ENCODE measurements around the gene IGSF6.
"Not testable (repeated sequence)": the region's sequence is repeated elsewhere in the genome, so short reads cannot be mapped to it uniquely, and the experiment has no call there.

Gene IGSF6

DNA sequence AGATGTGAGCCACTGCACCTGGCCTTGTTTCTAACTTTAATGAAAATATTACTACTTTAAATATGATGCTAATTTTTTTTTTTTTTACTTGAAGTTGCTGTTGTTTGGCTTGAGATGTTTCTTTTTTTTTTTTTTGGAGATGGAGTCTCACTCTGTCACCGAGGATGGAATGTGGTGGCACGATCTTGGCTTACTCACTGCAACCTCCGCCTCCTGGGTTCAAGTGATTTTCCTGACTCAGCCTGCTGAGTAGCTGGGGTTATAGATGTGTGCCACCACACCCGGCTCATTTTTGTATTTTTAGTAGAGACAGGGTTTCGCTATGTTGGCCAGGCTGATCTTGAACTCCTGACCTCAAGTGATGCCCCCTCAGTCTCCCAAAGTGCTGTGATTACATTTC, 23.6 kb downstream of the IGSF6 start:
- peak; percentile 50 for DNase-seq (ENCODE audit: low spot score)

DNA sequence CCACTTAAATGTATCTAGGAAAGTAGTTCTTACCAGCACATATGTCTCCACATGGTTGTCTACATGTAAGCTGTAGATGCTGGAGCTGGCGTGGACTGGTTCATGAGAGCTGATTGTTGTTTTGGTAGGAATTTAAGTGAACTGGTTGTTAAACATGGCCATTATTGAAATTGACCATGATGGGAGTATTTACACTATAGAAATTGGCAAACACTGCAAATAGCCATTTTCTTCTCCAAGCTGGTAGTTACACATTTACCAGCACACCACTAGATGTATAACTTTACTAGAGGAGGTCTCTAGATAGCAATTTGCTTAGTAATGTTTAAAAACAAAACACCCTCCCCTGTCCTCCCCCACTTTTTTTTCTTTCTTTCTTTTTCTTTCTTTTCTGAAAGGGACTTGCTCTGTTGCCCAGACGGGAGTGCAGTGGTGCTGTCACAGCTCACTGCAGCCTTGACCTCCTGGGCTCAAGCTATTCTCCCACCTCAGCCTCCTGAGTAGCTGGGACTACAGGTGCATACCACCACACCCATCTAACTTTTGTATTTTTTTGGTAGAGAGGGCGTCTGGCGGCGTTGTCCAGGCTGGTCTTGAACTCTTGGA, 24.2 kb downstream of the IGSF6 start:
- DNase-seq (ENCODE audit: low spot score), result peak; percentile 60

DNA sequence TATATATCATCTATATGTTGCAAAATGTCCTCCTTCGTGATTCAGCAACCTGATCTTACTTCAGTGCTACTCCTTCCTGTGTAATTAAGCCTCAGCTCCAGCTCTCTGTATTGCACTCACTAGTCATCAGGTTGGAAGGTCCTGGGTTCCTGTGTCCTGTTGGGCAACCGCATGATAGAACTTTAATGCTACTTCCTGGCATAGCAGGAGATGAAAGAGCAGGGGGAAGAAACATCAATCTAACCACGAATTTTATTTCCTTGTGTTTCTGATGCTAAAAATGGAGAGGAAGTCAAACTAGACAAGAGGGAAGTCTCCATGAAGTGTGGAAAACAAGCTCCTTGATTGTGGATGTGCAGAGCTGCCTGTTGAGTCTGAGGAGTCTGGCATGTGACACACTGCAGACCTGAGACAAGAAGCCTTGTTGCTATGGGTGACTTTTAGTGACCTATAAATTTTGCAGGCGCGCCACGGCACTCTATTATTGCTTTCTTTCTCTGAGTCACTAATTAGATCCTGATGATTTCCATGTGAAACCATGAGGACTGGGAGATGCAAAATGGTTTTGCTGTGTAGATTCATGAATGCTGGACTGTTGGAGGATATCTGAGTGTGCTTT, 25.6 kb downstream of the IGSF6 start:
- DNase-seq (ENCODE audit: low spot score), result peak; percentile 90

DNA sequence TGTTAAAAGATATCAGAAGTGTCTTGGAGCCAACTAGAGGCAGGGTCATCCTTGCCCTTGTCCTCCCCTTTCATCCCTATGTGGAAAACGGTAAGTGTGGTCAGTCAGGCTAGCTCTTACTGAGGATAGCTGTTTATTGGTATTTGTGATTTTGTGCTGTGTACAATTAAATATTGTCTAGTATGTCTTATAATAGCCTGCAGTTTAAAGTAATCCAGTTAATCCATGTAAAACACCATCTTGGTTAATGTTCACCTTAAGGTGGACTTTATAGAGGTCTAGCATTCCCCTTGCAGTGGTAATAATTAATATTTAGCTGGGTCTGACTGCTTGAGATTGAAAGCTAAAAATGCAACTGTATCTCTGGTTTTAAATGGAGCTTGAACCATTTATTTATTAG, 27.4 kb downstream of the IGSF6 start:
- DNase-seq (ENCODE audit: low spot score), result peak; percentile 66

DNA sequence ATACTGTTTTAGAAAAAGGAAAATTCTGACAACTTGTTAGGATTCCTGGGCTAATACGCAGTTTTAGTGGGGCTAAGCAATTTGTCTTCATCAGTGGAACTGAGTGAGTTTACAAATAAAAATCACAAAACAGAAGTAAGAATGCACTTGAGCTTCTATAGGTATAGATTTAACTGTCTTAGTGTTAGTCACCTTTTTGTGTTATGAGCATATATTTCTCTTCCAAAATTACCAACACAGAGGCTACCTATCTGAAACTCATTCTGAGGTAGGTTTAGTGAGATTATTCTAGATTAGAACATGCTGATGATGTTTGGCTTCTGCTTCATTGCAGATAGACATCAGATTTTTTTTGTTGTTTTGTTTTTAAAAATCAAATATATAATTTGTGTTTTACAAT, 29.9 kb downstream of the IGSF6 start:
- DNase-seq (ENCODE audit: low spot score), result no peak

DNA sequence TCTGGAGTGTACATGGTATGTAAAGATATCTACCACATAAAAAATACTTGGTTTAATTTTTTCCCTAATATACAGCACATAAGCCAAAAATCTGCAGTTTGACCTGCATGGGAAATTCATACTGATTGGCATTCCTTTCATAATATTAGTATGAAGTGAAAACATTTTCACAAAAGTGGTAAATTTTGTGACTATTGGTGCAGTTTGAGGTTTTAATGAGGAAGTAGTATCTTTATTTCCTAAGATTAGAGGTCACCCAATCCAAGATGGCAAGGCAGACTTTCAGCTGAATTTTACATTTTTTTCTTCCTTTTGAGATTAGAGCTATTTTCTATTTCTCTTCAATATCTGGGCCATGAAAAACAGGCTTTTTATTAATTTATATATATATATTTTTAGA, 31.8 kb downstream of the IGSF6 start:
- no peak for DNase-seq (ENCODE audit: low spot score)

DNA sequence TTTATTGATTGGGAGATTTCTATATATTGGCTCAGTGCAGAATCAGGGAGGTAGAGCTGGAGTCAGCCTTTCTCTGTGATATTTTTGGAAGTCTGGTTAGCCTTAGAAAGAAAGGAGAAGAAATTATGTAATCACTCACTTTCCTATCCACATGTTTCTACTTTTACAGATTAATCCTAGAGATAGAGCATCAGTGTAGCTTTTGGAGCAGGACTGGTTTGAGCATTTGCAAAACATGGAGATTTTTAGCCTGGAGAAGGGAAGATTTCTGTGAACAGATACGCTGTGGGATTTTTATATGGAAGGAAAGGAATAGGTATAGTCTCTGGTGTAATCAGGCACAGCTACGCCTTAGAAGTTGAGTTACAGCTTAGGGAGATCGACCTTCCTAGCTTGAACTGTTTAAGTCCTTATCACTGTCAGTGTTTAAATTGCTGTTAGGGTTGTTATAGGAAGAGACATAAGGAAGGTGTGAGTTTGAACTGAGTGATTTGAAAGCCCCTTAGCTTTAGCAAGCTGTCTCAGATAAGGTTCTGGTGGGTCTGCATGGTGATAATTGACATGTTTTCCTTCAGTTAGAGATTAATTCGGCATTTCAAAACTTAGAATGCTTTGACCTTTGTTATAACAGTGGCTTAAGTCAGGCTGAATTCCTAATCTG, 32.5 kb downstream of the IGSF6 start:
- DNase-seq (ENCODE audit: low spot score), result no peak

DNA sequence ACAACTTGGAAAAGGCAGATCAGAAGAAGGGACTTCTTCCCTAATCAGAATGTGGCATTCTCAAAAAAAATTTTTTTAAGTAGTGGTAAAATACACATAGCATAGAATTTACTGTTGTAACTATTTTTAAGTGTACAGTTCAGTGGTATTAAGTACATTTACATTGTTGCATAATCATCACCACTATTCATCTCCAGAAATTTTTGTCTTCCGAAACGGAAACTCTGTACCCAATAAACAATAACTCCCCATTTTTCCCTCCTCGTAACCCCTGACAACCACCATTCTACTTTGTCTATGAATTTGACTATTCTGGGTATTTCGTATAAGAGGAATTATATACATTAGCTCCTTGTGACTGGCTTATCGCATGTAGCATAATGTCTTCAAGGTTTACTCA, 34.1 kb downstream of the IGSF6 start:
- DNase-seq (ENCODE audit: low spot score), result no peak

DNA sequence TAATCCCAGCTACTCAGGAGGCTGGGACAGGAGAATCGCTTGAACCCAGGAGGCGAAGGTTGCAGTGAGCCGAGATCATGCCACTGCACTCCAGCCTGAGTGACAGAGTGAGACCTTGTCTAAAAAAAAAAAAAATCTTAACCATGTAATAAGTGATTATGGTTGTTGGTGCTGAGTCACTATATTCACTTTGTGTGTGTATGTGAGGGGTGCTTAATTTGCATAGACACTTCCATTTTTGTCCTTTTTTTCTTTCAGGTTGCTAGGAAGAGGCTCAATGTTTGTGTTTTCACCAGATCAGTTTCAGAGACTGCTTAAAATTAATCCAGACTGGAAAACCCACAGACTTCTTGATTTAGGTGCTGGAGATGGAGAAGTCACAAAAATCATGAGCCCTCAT, 34.8 kb downstream of the IGSF6 start:
- no peak for DNase-seq (ENCODE audit: low spot score)

DNA sequence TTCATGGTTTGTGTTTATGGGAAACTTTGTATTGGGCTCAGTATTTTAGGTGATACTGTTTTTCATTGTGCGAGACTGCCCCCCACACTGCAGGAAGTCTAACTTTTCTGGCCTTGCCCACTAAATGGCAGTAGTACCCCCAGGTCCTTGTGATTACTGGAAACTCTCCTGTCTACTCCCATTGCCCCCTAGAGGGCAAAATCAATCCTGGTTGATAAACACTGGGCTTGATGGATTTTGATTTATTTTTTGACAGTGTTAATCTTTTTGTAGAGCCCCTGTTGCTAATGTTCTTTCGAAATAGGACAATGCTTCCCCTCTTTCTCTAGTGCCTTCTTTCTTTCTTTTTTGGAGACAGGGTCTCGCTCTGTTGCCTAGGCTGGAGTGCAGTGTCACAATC, 37.5 kb downstream of the IGSF6 start:
- DNase-seq (ENCODE audit: low spot score), result no peak

DNA sequence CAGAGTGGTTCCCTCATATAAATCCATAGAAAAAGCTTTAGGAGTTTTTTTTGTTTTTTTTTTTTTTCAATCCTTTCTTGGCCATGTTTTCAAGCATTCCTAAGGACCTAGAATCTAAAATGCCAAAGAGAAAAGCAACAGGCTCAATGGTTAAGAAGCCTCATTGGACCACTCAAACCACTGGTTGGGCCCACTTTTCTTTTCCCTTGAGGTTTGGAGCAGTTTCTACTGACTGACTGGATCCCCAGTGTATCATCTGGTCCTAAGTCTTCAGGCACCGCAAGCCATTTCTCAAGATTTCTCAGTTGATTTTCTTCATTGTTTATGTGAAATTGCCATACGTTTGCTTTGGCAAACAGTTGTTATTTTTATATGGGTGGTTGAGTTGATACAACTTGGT, 38.6 kb downstream of the IGSF6 start:
- no peak for DNase-seq (ENCODE audit: low spot score)

DNA sequence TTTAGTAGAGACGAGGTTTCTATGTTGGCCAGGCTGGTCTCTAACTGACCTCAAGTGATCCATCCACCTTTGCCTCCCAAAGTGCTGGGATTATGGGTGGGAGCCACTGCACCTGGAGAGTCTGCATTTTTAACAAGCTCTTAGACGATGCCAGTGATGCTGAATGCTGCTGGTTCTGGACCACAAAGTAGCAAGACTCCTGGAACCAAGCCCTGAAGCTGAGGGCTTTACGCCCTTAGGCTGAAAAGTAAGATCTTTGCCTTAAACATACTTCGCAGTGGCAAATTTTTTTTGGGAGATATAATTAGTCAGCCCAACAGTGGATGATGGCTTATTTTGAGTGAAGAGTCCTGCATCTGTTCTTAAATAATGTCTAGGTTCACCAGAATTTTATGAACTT, 39.0 kb downstream of the IGSF6 start:
- DNase-seq (ENCODE audit: low spot score), result no peak

DNA sequence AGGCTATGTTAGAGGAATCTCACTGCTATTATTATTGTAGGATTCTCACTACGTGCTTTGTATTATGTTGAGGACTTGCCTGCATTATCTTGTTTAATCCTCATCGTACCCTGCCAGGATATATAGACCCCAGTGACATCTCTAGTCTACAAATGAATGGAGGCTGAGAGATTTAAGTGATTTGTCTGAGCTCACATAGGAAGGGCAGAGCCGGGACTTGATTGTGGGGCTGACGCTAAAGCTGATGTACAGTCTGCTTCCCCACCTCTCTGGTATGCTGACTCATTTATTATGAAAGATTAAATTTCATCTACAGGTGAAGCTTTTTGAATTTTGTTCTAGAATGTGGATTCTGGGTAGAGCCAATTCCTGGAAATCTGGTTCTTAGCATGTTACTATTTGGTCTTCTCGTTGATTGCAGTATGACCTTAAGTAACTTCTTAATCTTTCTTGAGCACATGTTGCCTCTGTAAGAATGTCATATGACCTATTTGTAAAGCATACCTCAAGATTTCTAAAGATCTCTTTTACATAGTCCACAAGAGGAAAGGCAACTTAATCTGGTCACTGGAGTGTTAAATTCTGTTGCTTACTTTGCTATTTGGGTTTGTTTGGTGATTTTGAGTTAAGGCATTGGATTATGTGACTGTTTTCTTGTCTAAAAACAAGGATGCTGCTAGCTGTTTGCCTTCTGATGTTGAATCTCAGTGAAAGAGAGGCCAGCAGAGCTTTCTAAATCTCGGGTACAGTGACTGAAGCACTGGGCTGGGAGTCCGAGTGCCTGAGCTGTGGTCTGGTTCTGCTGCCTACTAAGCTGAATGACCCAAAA, 40.6 kb downstream of the IGSF6 start:
- DNase-seq (ENCODE audit: low spot score), result no peak

DNA sequence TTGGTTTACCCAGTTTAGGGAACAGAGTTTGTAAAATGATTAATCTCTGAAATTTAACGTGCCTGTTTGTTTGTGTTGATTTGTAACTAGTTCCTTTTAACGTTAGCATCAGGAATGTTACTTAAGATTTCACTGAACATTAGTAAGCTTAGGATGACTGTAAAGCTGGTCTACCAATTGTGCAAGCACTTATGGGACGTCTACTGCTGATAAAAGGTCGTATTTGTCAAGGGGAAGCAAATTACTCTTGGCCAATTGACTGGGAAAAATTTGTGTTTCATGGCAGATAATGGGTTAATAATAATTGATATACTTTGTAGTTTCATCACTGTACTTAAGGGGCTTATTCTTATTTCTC, 41.2 kb downstream of the IGSF6 start:
- DNase-seq (ENCODE audit: low spot score), result no peak

DNA sequence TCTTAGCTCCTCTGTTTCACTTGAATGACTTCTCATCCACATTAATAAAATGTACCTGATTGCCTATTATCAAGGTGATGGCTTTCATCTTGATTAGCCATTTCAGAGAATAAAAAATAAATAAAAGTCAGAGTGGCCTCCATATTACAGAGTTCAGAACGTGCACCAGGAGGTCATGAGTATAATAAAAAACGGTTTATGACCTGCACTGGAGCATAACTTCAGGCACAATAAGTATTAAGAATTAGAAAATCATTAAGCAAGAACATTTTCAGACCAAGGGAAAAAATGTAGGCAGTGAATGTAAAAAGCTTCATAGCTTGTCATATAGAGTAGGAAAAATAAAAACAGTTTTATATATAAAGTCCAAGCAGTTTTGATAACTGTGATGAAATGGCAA, 41.6 kb downstream of the IGSF6 start:
- no peak for DNase-seq (ENCODE audit: low spot score)

DNA sequence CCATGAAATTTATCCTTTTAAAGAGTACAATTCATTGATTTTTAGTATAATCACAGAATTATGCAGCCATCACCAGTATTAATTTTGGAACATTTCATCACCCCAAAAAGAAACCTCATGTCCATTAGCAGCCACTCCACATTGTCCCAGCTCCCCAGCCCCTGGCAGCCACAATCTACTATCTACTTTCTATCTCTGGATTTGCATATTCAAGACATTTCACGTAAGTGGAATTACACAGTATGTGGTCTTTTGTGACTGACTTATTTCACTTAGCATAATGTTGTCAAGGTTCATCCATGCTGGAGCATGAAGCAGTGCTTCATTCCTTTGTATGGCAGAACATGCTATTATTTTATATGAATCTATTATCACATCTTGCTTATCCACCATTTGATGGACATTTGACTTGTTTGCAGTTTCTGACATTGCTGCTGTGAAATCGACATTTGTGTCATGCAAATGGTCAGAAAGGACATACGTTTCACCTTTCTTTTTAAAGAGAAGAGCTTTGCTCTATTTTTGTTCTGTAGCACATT, 42.3 kb downstream of the IGSF6 start:
- DNase-seq (ENCODE audit: low spot score), result no peak

DNA sequence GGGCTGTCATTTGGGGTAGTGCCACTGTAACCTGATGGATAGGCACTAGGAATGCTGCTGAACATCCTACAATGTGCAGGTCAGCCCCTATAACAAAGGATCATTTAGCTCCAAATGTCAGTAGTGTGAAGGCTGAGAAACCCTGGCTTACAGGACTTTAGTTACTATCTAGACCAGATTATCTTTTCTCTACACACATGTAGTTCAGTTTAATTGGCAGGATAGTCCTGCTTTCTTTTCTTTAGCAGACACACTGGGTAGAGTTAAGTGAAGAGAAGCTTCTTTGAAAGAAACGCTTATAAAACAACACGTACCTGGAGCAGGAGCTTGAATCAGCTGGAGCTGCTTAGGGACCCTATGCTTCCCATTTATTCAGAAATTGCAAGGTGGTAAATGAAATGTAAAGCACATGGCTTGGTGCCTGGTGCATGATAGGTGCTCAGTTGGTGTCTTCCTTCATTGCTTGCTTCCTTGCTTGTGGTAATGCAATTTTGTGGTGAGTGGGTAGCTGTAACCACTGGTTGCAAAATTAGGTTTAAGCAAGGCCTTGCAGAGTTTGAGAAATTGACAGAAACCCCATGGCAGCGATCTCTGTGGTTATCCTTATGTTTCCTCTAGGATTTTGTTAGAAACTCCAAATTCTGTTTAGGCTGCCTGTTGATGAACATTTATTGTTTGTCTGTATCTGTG, 43.6 kb downstream of the IGSF6 start:
- DNase-seq (ENCODE audit: low spot score), result no peak

DNA sequence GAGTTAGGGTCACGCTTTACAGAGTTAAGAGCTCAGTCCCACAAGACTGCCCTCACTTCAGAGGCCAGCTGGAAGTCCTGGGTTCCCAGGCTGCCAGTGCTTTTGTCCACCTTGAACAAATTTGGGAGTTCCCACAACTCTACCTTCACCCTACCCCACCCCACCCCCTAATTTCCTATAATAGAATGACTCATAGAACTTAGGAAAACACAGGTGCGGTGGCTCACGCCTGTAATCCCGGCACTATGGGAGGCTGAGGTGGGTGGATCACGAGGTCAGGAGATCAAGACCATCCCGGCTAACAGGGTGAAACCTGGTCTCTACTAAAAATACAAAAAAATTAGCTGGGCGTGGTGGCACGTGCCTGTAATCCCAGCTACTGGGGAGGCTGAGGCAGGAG, 46.6 kb downstream of the IGSF6 start:
- DNase-seq (ENCODE audit: low spot score), result not testable (repeated sequence)

DNA sequence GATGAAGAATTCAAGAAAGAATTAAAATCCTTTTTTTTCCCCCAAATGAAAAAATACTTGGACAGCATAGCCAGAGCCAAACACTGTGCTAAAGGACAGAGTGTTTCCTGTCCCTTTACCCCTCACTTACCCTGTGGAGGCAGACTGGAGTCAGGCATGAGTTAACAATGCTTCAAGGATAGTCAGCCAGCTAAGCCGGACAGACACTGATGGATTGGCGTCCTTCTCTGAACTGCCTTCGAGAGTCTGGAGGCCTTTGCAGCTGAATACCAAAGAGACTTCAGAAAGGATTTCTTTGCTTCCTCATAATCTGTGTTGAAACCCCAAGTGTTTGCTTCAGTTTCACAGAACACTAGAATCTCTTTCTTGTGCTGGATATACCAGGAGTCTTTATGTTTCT, 48.5 kb downstream of the IGSF6 start:
- peak; percentile 69 for DNase-seq (ENCODE audit: low spot score)

DNA sequence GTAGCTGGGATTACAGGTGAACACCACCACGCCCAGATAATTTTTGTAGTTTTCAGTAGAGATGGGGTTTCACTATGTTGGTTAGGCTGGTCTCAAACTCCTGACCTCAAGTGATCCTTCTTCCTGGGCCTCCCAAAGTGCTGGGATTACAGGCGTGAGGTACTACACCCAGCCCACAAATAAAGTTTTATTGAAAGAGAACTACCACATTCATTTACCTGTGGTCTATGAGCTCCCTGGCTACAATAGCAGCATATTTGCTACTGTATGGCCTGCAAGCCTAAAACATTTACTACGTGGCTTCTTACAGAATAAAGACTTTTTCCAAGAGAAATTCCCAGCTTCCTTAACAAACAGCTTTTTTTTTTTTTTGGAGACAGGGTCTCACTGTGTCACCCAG, 49.6 kb downstream of the IGSF6 start:
- DNase-seq (ENCODE audit: low spot score), result no peak

DNA sequence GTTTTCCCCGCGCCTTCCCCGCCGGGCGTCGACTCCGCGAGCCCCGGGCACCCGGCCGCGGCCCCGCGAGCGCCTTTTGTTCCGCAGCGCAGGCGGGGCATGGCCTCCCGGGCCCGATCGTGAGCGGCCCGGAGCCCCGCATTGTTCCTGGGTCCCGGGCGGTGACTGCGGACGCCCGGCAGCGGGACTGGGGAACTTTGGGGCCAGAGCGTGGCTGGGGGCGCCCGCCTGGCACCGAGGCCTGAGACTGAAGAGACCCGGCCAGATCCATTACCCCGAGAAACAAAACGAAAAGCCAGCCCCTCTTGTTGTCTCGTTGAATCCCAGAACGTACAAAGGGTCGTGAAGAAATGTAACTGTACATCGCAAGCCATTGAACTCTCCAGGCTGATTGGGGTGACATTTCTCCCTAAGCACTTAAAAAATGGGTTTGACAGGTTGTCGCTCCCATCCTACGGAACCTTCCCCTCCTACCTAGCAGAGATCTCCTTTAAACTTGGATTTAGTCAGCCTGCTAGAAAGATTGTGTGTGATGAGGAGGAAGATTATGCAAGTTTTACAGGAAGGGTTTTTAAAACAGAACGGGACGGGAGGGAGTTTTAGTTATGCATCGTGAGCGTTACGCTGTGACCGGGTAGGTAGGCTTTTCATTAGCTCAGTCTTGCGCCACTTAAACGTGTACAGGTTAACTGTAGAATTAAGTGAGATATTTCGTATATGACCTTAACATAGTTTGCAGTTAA, 52.2 kb downstream of the IGSF6 start:
- peak; percentile 50 for DNase-seq (ENCODE audit: low spot score)

Measured in kidney tubule cell (primary cell).